Ascending aorta (tissue), 2 donors: ENCODE data around the gene FARP2. TPM values are rescaled to one million over a fixed set of nuclear protein-coding genes. Genes with fewer than 3 reads are reported as not detected.
"Not testable (repeated sequence)": the region's sequence is repeated elsewhere in the genome, so short reads cannot be mapped to it uniquely, and the experiment has no call there.

Experiments
- DNase-seq, 2 donors: peaks; one replicate each; pipeline ENCODE4 v3.0.0-alpha.2; 2019; ENCODE audit warnings: low spot score in 2 of 2
- H3K27ac ChIP-seq, 2 donors: fragments of 200-600 bp; sonication (generic); one replicate each; pipeline ENCODE4 v1.5.1; 2016 to 2017; ENCODE audit warnings: mild to moderate bottlenecking in 1 of 2
- H3K27me3 ChIP-seq: fragments of 200-600 bp; sonication (generic); one replicate; pipeline ENCODE4 v1.5.1; 2017
- H3K36me3 ChIP-seq, 2 donors: fragments of 200-600 bp; sonication (generic); one replicate each; pipeline ENCODE4 v1.5.1; 2016
- H3K4me1 ChIP-seq, 2 donors: fragments of 200-600 bp; sonication (generic); one replicate each; pipeline ENCODE4 v1.5.1; 2016 to 2017; ENCODE audit warnings: mild to moderate bottlenecking in 1 of 2
- H3K4me3 ChIP-seq, 2 donors: fragments of 200-600 bp; sonication (generic); one replicate each; pipeline ENCODE4 v1.5.1; 2016 to 2017; ENCODE audit warnings: mild to moderate bottlenecking in 1 of 2
- H3K9me3 ChIP-seq, 2 donors: fragments of 200-600 bp; sonication (generic); one replicate each; pipeline ENCODE4 v1.5.1; 2016
- CTCF ChIP-seq, 3 experiments: fragments of 200-600 bp in 2 of 3; fragments of 450-650 bp in 1 of 3; sonication (generic) in 2 of 3; IDR thresholded peaks; one replicate each; pipeline ENCODE4 v1.5.1; 2016 to 2019; ENCODE audit warnings: antibody characterized with exemption in 3 of 3, mild to moderate bottlenecking in 1 of 3, moderate library complexity in 1 of 3
- intact Hi-C: fragments of 100-400 bp; cut with DNase I; formaldehyde crosslinking; loops from one replicate; pipeline ENCODE4 v1.15.1; 2023
- total RNA-seq: library from RNA; depleted of rRNA; stranded (reverse); fragments of >200 nt; gene quantifications from one replicate; pipeline ENCODE4 v1.1.0, GENCODE V29; 2016

FARP2 gene
- total RNA-seq, 1 donor from 2014 or later: 19.6 TPM

DNA sequence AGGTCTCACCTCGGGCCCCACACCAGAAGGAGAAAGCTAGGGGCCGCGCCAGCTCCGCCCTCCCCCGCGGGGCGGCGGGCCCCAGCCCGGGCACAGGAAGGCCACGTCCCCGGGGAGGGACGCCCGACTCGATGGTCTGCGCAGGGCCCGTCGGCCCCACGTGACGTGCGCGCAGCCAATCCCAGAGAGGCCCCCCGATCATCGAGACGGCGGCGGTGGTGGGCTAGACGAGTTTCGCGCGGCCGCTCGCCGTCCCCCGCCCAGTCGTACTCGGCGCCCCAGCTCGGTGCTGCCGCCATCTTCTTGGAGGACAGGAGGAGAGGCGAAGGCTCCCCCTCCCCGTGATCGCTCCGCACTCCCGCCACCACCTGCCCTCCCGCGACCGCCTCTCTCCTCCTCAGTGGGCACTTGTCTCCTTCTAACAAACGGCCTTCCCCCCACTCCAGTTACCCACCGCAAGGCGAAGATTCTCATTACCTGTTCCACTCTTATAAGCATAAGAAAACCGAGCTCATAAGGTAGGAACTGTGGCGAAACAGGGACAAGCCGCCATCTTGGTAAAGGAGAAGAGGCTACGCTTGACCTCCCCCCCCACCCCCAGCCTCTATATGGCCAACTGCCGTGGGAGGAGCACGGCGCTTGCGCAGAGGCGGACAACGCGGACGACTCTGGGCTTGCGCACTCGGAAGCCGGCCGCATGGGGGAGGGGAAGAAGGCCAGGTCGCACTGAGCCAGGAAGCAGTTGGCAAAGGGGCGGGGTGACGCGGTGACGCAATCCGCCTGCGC lies 40.8 kb upstream of the FARP2 start, which contains the start of gene HDLBP:
Gene HDLBP (minus strand): TSS at position 580 of the 786 bp plus-strand sequence. CDS start 48,803 bp downstream, outside the sequence.
- TF ChIP-seq CTCF (IDR thresholded peaks at IDR 0.05): peak; percentile 16 to 28 (median 25)
- peak within 1 kb of the TSS; percentile 85 to 98 for H3K4me3 ChIP-seq
- H3K9me3 ChIP-seq: no peaks in the 10 kb centered on the region
- intact Hi-C loops: loop anchor here (1.0 to 10.0 kb wide), 8 partner anchors 41 to 387 kb away; partner anchors contain the start of genes ATG4B, FARP2, ING5 and MTERF4
- no peaks in the 10 kb centered on the region for H3K36me3 ChIP-seq
- peaks cover 0 to 33% of the 10 kb centered on the region in 2 donors for H3K4me1 ChIP-seq
- peak within 1 kb of the TSS; percentile 99 for H3K27ac ChIP-seq
- H3K27me3 ChIP-seq: no peaks in the 10 kb centered on the region
- DNase-seq: peak; percentile 97 to 100

GRCh38 chr2:241315879-241316631 lies 40.0 kb upstream of the FARP2 start, which contains the start of gene SEPTIN2:
Gene SEPTIN2, plus strand, starts transcription at chr2:241315925. Its CDS starts 8,308 bp downstream, at chr2:241324233.
- Histone ChIP-seq H3K9me3 (no peaks in the 10 kb centered on the region), H3K4me1 (peaks cover 0 to 38% of the 10 kb centered on the region in 2 donors), H3K27ac (peak within 1 kb of the TSS; percentile 99), H3K27me3 (no peaks in the 10 kb centered on the region), H3K4me3 (peak within 1 kb of the TSS; percentile 85 to 98), H3K36me3 (no peaks in the 10 kb centered on the region)
- intact Hi-C loops: loop anchor here (1.0 to 10.0 kb wide), 8 partner anchors 40 to 386 kb away; partner anchors contain the start of genes ATG4B, FARP2, ING5 and MTERF4
- peak in 1 of 2 donors; percentile 28 for DNase-seq
- no peak for TF ChIP-seq CTCF (IDR thresholded peaks at IDR 0.05)

DNA sequence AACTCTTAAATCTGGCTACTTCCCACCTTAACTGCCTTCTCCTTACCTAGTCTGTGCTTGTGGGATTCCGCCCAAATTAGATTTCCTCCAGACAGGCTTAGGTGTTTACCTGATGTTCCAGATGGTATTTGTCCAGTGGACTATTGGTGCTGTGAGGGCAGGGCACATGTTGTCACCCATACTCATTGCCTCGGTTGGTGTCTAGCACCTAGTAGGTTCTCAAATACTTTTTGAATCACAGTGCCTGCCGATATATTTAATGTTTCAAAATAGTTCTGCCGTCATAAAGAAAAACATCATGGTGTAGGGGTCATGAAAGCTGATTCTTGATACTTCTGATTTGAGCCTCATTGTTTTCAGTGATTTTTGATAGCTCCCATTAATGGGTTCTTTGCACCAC lies 39.3 kb upstream of the FARP2 start:
- Histone ChIP-seq H3K27me3 (no peaks in the 10 kb centered on the region), H3K36me3 (no peaks in the 10 kb centered on the region), H3K4me1 (peaks cover 3 to 45% of the 10 kb centered on the region in 2 donors), H3K4me3 (peak overlapping the region; percentile 85 to 97), H3K9me3 (no peaks in the 10 kb centered on the region), H3K27ac (peak overlapping the region; percentile 99)
- no peak for DNase-seq
- TF ChIP-seq CTCF (IDR thresholded peaks at IDR 0.05): no peak
- intact Hi-C loops: loop anchor here (5.0 to 10.0 kb wide), 2 partner anchors 322 to 385 kb away; partner anchors contain the start of genes ING5 and SNED1

DNA sequence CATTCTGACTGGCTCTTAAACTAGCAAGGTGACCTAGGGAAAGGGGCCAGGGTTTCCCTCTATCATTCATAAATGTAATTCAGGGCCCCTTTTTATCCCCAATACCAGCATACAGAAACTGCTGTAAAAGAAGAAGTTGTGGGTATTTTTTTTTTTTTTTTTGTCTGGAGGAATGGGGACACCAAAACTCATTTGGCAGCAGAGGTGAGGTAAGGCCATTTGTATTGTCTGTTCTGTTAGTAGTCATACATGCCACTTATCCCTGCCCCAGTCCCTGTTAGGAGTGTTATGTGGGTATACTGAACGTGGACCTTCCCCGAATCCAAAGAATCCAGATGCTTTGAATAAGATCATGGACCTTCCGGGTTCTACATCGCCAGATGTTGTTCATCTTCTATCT lies 38.7 kb upstream of the FARP2 start:
- peak overlapping the region; percentile 99 for H3K27ac ChIP-seq
- TF ChIP-seq CTCF (IDR thresholded peaks at IDR 0.05): no peak
- DNase-seq: no peak
- H3K27me3 ChIP-seq: no peaks in the 10 kb centered on the region
- intact Hi-C loops: loop anchor here (5.0 to 10.0 kb wide), 2 partner anchors 323 to 385 kb away; partner anchors contain the start of genes ING5 and SNED1
- H3K36me3 ChIP-seq: no peaks in the 10 kb centered on the region
- peaks cover 6 to 49% of the 10 kb centered on the region in 2 donors for H3K4me1 ChIP-seq
- no peaks in the 10 kb centered on the region for H3K9me3 ChIP-seq
- H3K4me3 ChIP-seq: peak overlapping the region; percentile 85 to 97

GRCh38 chr2:241318830-241319229 lies 37.3 kb upstream of the FARP2 start:
- H3K27me3 ChIP-seq, H3K9me3 ChIP-seq, H3K36me3 ChIP-seq, H3K27ac ChIP-seq, DNase-seq: not testable (repeated sequence)
- H3K4me3 ChIP-seq: peak overlapping the region; percentile 11 to 85
- H3K4me1 ChIP-seq: peaks cover 6 to 49% of the 10 kb centered on the region in 2 donors
- intact Hi-C loops: loop anchor here (5.0 to 10.0 kb wide), 2 partner anchors 324 to 383 kb away; partner anchors contain the start of genes ING5 and SNED1
